Stimulated activated CD4-positive, alpha-beta T cell treated with anti-CD3 and anti-CD28 coated beads, Interleukin-15, amount 100 ng/mL, for 48 hours (primary cell): ENCODE measurements around the gene MEIS2.

Experiments used
- DNase-seq, 2 donors: peaks; one replicate each; pipeline ENCODE4 v3.0.0-alpha.2; 2020; ENCODE audit warnings: low read depth in 2 of 2

Gene MEIS2

GRCh38 chr15:37041042-37041441, 59.3 kb downstream of the MEIS2 start:
- DNase-seq, result no peak

DNA sequence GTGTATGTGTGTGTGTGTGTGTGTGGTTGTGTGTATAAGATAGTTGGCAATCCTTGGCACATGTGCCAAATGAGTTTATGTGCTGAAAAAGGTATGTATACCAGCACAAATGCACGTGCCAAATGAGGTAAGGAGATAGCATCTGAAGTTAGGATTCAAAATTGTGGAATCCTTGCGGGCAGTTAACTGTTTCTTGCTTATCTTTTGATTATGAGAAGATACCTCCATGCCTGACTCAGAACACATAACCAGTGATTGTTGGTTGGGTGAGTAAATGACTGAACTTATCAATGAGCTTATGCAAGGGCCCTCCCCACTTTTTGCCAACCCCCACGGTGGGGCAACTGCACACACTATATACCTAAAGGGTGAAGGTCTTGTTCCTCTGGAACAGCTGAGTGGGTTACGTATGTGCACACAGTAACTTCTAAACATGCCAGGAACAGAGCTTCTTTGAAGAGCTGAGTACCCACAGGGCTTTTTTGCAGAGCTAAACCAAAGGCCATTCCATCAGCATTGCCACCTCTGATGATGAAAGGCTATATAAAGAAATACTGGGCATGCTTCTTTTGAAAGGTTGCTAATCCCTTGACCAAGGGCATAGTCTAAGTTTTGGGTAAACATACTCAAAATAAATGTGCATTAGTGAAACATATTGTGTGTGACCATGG, 60.1 kb downstream of the MEIS2 start:
- no peak for DNase-seq

- DNase-seq, result no peak
Measured at GRCh38 chr15:37038716-37039106, 61.6 kb downstream of the MEIS2 start.

- DNase-seq, result no peak
Measured at GRCh38 chr15:37037850-37038715, 62.3 kb downstream of the MEIS2 start.

DNA sequence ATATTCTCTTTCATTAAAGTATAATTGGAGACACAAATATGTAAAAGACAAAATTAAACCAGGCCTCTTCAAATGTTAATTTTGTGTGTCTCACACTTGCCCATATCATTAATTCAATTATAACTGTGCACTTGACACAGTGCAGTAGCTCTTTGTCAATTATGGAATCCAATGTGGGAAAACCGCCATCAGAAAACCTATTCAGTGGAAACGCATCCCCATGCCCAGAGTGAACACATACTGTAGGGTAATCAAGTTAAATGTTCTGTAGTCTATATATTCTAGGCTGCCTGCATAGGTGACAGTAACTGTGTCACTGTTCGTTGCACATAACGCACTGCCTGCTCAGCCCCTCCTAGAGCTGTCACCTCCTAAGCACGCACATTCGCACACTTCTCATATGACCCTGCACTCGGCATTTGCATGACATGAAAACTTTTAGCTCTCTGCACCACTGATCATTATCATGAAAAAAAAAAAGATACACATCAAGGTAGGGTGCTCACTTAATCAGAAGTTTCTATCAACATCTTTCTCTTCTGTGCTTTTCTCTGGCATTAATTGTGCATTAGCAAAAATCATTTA, 63.2 kb downstream of the MEIS2 start:
- no peak for DNase-seq

DNA sequence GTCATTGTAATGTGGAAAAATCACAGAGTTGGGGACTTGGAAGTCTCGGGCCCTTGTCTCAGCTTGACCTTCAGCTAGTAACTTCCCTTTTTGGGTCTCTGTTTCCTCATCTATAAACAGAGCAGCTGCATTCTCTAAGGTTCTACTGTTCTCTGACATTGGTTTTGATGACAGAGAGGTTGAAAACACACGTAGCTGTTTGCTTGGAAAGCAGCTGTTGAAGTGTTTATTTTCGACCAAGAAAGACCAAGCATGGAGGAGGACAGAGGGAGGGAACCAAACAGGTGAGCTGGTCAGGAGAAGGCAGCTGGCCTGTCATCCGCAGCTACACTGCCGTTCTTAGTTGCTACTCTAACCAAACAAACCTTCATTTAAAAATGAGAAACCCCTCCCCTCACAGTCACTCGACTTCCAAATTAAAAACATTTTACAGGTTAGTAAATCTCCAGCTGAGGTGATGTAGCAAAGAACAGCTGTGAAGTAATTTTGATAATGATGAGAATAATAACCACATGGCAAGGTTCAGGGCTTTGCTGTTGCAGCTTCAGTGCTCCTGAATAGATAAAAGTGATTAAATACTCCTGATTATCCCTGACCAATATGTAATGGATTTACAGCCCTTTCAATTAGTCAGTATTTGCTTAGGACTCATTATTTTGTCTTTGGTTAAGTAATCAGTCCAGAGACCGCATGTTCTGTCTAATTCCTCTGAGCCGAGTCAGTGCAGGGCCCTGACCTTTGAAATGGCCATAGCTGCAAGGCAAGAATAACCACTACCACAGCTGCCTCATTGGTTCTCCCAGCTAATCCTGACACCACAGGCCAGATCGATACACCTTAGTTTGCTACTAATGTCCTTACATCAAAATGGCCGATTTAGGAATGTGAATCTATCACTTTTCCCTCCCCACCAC, 65.3 kb downstream of the MEIS2 start:
- no peak for DNase-seq

GRCh38 chr15:37034392-37034791, 66.0 kb downstream of the MEIS2 start:
- DNase-seq, result no peak

- no peak for DNase-seq
Measured at GRCh38 chr15:37032091-37032775, 68.1 kb downstream of the MEIS2 start.

- no peak for DNase-seq
Measured at GRCh38 chr15:37031198-37031597, 69.2 kb downstream of the MEIS2 start.

DNA sequence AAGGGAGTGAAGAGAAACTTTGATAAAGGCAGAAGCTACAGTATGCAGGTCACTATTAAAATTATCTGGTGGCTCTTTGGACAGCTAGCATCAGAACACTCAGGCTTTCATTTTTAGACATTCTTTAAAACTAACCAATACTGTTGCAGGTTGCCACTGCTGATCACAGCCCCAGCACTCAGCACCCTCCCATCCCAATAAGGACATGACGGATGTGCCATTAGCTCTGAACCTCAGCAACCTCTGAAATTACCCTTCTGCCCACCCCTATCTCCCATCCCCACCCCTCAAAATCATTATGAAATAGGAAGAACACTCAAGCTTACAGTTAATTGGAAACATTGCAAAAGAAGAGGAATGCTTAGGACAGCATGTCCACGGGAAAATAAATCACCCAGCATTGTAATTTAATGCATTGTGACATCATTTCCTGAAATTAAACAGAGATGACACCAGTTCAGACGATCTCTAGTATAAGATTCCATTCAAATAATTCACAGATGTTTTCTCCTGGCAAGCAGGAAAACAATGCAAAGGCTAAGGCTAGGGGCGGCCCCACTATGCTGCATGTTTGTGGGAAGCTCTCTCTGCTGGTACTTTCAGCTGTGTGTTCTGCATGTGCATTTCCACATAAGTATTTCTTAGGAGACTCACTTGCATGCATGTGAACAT, 71.6 kb downstream of the MEIS2 start:
- DNase-seq, result no peak

GRCh38 chr15:37020852-37021251, 79.5 kb downstream of the MEIS2 start:
- DNase-seq, result no peak

- DNase-seq, result no peak
Measured at GRCh38 chr15:37019479-37020433, 80.6 kb downstream of the MEIS2 start.

DNA sequence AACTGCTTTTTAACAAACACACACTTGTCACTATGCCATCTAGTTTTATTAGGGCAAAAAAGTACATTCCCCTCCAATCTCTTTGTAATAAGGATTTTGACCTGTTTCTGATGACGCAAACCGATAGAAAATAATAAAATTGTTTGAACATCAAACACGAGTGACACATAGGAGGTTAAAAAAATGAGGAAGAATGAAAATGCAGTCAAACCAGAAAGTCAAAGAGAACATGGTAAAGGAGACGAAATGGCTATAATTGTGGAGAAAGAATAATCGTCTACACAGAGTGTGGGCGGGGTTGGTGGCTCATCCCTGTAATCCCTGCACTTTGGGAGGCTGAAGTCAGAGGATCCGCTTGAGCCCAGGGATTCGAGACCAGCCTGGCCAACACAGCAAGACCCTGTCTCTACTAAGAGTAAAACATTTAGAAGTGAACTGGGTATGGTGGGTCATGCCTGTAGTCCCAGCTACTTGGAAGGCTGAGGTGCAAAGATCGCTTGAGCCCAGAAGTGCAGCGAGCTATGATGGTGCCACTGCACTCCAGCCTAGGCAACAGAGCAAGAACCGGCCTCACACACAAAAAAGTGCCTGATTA, 83.2 kb downstream of the MEIS2 start:
- DNase-seq, result no peak

GRCh38 chr15:37016231-37016630, 84.1 kb downstream of the MEIS2 start:
- DNase-seq, result no peak

DNA sequence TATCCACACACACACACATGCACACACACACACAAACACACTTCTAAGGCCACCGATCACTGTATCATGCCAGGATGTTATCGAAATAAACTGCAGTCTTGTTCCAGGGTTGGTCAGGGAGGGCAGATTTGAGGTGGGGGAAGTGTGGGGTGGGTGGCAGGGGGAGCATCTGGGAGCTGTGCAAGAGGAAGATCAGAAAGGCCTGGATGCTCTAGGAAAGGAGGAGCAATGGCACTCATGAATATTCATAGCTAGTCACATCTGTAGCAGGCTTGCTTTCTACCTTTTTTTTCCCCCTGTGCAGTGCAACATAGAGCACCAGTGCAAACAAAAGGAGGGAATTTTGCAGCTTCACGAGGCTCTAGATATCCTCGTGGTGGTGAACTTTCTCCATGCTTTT, 84.9 kb downstream of the MEIS2 start:
- DNase-seq, result no peak

DNA sequence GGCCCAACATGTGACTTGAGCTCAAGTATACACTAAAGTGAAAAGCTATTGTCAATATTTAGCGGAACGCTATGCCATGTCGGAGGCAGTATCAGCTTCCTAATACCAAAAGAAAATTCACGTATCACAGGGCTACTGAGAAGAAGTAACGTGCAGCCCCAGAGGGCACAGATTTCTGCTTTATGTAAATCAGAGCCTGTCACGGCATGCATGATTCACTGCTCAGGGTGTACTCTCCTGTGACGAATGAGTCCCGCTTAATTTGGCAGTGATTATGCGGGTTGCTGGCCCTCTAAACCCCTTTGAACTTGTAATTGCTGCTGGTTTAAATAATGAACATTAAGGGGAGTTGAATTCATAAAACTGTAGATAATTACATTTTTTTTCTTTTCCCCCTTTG, 85.3 kb downstream of the MEIS2 start:
- DNase-seq, result no peak

GRCh38 chr15:37014566-37014965, 85.8 kb downstream of the MEIS2 start:
- DNase-seq, result no peak

GRCh38 chr15:37014137-37014536, 86.2 kb downstream of the MEIS2 start:
- DNase-seq, result no peak

DNA sequence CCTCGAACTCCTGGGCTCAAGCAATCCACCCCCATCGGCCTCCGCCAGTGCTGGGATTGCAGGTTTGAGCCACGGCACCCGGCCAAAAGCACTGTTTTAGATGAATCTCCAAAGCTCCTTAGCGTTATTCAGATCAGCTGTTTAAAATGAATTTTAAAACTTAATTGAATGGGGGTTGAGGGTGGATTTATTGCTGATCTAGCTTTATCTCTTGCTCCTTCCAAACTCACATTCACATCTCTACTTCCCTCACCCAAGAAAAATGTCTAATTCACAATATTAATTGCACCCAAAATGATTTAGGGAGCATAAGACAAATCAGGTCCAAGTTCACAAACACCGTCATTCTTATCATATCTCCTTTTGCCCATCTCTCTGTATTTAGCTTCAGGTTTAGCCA, 89.8 kb downstream of the MEIS2 start:
- DNase-seq, result no peak
